BE2C (cell line): ENCODE results near the gene PRR18.

Source experiments
- DNase-seq: peaks from one replicate; pipeline ENCODE4 v3.0.0-alpha.2; 2020
- H3K27me3 ChIP-seq: fragments of 250-450 bp; sonication (Bioruptor Pico); 2 replicates; pipeline ENCODE4 v1.5.1; 2020; ENCODE audit warnings: mild to moderate bottlenecking
- H3K36me3 ChIP-seq: fragments of 250-450 bp; sonication (Bioruptor Pico); 2 replicates; pipeline ENCODE4 v1.5.1; 2020; ENCODE audit warnings: mild to moderate bottlenecking
- H3K4me1 ChIP-seq: fragments of 250-450 bp; sonication (Bioruptor Pico); 2 replicates; pipeline ENCODE4 v1.5.1; 2020
- H3K4me3 ChIP-seq: 2 replicates; pipeline ENCODE4 v1.5.1; 2011; ENCODE audit warnings: low read depth, low read length
- H3K9me3 ChIP-seq: fragments of 250-450 bp; sonication (Bioruptor Pico); 2 replicates; pipeline ENCODE4 v1.5.1; 2020
- CTCF ChIP-seq: IDR thresholded peaks from 2 replicates; pipeline ENCODE4 v1.5.1; 2012; ENCODE audit warnings: mild to moderate bottlenecking, low read depth, low read length

Gene PRR18

GRCh38 chr6:166315436-166315835 is 7.2 kb upstream of the PRR18 start:
- Histone ChIP-seq H3K9me3 (no peaks in the 10 kb centered on the region), H3K4me1 (no peaks in the 10 kb centered on the region), H3K27me3 (no peaks in the 10 kb centered on the region), H3K4me3 (no peak overlapping the region), H3K36me3 (peaks cover 4% of the 10 kb centered on the region)
- no peak for TF ChIP-seq CTCF
- DNase-seq, result no peak

GRCh38 chr6:166314454-166314853 is 6.3 kb upstream of the PRR18 start:
- Histone ChIP-seq H3K4me1 (no peaks in the 10 kb centered on the region), H3K36me3 (no peaks in the 10 kb centered on the region)
- TF ChIP-seq CTCF, result no peak

GRCh38 chr6:166313255-166314070 is 5.3 kb upstream of the PRR18 start:
- no peaks in the 10 kb centered on the region for H3K36me3 ChIP-seq
- no peaks in the 10 kb centered on the region for H3K9me3 ChIP-seq
- TF ChIP-seq CTCF, result peak; percentile 86
- H3K27me3 ChIP-seq, result peaks cover 1% of the 10 kb centered on the region; the same call in 1 of the 2 replicates
- no peak overlapping the region for H3K4me3 ChIP-seq
- peak; percentile 65 for DNase-seq
- no peaks in the 10 kb centered on the region for H3K4me1 ChIP-seq

More at GRCh38 chr6:166314454-166314853, 6.3 kb upstream of the PRR18 start:
- Histone ChIP-seq H3K4me3 (no peak overlapping the region), H3K27me3 (no peaks in the 10 kb centered on the region), H3K9me3 (no peaks in the 10 kb centered on the region)
- no peak for DNase-seq

- H3K27me3 ChIP-seq, result peaks cover 7% of the 10 kb centered on the region; the same call in 1 of the 2 replicates
- H3K36me3 ChIP-seq, result no peaks in the 10 kb centered on the region
- TF ChIP-seq CTCF, result no peak
- no peak overlapping the region for H3K4me3 ChIP-seq
- no peaks in the 10 kb centered on the region for H3K9me3 ChIP-seq
- no peaks in the 10 kb centered on the region for H3K4me1 ChIP-seq
- DNase-seq, result no peak
Observed at GRCh38 chr6:166312832-166313231, 4.6 kb upstream of the PRR18 start.

- H3K4me1 ChIP-seq, result no peaks in the 10 kb centered on the region
- H3K4me3 ChIP-seq, result no peak overlapping the region
- no peaks in the 10 kb centered on the region for H3K36me3 ChIP-seq
- no peak for TF ChIP-seq CTCF
- no peaks in the 10 kb centered on the region for H3K9me3 ChIP-seq
- H3K27me3 ChIP-seq, result peaks cover 10% of the 10 kb centered on the region; the same call in 1 of the 2 replicates
- no peak for DNase-seq
Observed at GRCh38 chr6:166310634-166311033, 2.4 kb upstream of the PRR18 start.

GRCh38 chr6:166309977-166310376 is 1.8 kb upstream of the PRR18 start:
- H3K36me3 ChIP-seq, result no peaks in the 10 kb centered on the region
- H3K4me3 ChIP-seq, result no peak overlapping the region
- TF ChIP-seq CTCF, result no peak
- H3K27me3 ChIP-seq, result peaks cover 10% of the 10 kb centered on the region; the same call in 1 of the 2 replicates
- no peak for DNase-seq
- no peaks in the 10 kb centered on the region for H3K9me3 ChIP-seq
- no peaks in the 10 kb centered on the region for H3K4me1 ChIP-seq
